ENCODE data around the gene SYTL3.
A peak's percentile ranks its signal among the peaks of the same experiment; 100 is the strongest.
"Not testable (repeated sequence)": the region's sequence is repeated elsewhere in the genome, so short reads cannot be mapped to it uniquely, and the experiment has no call there.

Gene SYTL3

DNA sequence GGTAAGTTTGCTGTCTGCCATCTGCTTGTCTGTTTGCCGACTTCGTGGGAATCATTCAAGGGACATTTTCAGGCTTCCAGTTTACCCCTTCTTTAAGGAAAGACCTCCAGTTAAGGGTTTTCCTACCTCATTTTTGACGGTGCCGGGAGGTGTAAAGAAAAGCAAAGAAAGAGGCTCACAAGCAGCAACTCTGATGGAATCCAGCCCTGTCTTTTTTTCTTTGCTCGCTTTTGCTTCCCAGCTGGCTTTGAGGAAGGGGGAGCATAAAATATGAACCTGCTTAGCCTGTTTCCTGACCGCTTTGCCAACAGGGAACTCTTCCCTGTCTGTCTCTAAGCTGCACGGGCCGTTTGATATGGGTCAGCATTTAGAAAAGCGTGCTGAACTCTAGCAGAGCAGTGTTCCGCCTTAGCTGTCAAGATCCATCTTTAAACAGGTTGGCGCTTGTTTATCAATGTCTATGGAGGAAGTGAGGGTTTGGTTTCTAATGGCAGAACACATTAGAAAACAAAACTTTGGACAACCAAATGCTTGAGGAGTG, 13.8 kb downstream of the SYTL3 start:
- DNase-seq (ENCODE audit: low spot score): no peak

DNA sequence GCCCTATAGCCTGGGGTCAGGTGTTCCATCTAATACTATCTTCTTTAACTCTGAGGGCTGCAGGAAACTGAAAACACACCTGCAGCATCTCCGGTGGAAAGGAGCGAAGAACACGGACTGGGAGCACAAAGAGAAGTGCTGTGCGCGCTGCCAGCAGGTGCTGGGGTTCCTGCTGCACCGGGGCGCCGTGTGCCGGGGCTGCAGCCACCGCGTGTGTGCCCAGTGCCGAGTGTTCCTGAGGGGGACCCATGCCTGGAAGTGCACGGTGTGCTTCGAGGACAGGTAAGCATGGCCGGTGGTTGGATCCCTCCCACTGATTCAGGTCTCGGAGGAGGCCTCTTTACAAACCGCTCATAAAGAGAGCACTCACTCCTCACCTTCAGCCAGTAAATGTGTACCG, 15.5 kb downstream of the SYTL3 start:
- DNase-seq (ENCODE audit: low spot score): no peak

DNA sequence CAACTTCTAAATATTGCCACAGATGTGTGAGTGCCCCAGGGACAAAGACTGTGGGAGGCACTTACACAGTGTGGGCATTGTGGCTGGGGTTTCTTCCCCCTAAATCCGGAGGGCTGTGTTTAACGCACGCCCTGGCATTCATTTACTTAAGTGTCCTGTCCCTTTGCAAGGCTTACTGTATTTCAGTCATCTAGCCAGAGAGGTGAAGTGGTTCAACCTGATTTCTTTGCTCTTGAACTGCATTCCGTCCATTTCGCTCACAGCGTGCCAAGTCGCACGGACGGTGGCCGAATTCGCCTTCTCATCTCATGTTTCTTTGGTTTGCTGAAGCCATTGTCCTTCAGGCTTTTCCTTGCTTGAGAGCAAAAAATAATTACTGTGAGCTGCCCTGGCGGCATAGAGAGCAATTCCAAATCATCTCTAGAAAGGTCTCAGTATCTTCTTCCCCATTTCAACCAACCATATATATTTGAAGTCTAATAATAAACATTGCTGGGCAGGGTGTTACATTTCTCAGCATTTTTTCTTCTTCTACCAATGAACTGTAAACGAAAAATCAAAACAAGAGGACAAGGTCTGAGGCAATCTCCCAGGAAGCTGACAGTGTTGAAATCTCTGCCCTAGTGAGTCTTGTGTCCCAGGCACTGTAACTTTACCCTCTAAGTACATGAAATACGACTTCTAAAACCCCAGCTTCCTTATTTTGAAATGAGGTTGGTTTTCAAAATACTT, 16.9 kb downstream of the SYTL3 start:
- DNase-seq (ENCODE audit: low spot score): peak; percentile 61

DNA sequence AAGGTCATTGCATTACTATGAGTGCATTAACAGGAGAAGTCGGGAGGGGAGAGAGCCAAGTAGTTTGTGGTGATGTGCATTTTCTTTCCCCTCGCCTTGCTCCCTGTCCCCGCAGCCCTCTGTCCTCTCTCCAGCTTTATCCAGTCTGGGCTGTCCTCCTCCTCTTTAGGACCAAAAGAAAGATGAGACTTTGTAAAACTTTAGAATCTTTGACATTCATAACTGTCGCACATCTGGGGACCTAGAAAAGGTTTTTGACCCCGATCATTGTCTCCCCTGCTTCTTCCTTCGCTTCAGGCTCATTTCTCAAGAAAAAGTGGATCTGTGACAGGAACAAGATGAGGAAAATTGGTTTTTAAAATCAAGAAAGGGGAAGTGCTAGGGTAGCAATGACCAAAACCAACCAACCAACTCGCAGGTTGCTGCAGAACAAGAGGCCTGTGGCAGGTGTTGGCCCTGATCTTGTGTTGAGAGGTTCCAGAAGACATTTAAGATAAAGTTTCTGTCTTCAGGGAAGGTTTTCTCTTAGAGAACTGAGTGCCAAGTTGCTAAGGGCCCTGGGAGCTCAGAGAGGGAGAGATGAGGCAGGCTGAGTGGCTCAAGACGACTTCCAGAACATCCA, 17.6 kb downstream of the SYTL3 start:
- no peak for DNase-seq (ENCODE audit: low spot score)

DNA sequence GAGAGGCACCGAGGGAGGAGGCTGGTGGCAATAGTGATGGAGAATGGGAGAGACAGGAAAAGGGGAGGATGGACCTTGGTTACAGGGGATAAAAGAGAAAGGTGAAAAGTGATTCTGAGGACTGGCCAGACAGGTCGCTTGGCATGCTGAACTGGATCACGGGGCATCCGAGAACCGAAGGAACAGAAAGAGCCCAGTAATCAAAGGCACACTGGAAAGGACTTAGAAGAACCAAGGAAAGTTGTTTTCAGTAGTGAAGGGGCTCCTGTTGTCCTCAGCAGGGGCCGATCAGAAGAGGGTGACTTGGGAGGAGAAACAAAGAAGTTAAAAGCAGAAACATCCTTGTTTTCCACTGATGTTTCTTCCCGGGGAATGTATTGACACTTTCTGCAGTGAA, 18.9 kb downstream of the SYTL3 start:
- DNase-seq (ENCODE audit: low spot score): no peak

DNA sequence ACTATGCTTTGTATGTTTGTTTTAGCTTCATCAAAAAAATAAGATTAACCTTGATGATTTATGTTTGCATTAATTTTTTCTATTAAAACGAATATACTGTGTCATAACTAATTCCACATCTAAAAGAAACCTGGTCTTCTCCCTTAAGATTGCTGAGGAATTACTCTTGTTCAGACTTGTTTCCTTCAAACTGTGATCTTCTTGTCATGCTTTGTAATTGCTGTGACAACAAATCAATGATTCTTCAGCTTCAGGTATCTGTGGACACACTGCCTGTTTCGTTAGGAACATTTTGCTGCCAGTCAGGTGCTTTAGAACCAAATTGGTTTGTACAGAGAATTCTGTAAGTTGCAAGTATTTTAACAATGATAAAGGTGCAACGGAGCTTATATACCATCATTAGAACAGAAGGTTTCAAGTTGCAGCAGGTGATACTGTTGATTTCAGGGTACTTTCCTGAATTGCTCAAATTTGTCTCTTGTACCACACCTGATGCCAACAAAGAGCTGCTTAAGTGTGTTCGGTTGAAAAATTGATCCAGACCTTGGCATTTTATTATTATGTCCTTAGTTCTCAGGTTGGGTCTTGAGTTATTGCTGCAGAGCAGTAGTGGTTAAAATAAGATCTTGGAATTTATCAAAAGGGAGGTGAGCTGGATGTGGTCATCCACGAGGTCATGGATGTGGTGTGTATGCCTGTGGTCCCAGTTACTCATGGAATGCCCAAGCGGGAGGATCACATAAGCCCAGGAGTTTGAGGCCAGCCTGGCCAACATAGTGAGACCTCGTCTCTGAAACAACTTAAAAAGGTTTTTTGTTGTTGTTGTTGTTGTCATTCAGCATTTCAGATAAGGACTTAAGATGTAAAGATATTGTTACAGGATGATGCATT, 19.5 kb downstream of the SYTL3 start:
- DNase-seq (ENCODE audit: low spot score): no peak

DNA sequence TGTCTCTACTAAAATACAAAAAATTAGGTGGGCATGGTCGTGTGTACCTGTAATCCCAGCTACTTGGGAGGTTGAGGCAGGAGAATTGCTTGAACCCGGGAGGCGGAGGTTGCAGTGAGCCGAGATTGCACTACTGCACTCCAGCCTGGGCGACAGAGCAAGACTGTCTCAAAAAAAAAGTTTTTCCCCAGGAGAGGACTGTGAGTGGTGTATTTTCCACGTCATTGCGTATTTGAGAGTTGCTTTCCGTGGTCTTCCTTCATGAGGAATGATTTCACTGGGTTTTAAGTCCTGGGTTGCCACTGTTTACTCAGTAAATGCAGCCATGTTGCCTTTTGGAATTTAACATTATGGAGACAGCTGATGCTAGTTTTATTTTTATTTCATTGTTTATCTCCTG, 22.3 kb downstream of the SYTL3 start:
- not testable (repeated sequence) for DNase-seq (ENCODE audit: low spot score)

DNA sequence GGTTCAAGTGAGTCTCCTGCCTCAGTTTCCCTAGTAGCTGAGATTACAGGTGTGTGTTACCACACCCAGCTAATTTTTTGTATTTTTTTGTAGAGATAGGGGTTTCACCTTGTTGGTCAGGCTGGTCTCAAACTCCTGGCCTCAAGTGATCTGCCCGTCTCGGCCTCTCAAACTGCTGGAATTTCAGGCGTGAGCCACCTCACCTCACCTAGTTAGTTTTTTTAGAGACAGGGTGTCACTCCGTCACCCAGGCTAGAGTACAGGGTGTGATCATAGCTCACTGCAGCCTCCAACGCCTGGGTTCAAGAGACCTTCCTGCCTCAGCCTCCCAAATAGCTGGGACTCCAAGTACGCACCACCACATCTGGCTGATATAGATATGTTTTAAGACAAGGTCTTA, 22.9 kb downstream of the SYTL3 start:
- no peak for DNase-seq (ENCODE audit: low spot score)

DNA sequence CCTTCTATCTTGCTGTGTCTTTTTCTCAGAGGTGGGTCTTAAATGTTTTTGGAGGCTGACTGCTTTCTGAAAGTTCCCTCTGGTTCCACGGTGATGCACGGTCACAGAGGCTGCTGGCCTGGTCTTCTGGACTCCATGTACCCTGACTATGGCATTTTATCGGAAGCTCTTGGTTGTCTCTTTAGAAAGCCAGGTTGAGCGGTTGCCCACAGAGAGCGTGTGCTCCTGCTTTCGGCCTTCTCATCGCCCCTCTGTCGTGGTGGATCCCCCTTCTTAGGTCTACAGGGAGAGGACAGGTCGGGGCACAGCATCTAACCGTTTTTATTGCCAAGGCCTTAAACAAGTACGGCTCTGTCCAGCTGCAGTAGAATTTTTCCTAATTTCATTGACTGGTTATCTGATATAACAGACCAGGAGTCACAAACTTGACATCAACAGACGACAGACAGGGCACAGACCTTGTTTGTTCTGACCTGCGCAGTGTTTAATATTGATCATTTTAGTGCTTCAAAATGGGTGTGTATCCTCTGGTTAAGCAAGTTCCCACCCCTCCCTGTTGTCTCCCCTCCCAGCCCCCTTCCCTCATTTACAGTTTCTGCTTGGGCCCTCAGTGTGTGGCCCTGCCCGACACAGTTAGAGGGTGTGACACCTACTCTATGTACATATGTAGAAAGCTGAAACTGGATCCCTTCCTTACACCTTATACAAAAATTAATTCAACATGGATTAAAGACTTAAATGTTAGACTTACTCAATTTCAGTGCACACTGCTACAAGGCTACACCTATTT, 24.7 kb downstream of the SYTL3 start:
- DNase-seq (ENCODE audit: low spot score): no peak

DNA sequence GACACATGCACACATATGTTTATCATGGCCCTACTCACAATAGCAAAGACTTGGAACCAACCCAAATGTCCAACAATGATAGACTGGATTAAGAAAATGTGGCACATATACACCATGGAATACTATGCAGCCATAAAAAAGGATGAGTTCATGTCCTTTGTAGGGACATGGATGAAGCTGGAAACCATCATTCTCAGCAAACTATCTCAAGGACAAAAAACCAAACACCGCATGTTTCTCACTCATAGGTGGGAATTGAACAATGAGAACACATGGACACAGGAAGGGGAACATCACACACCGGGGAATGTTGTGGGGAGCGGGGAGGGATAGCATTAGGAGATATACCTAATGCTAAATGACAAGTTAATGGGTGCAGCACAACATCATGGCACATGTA, 27.2 kb downstream of the SYTL3 start:
- DNase-seq (ENCODE audit: low spot score): not testable (repeated sequence)

DNA sequence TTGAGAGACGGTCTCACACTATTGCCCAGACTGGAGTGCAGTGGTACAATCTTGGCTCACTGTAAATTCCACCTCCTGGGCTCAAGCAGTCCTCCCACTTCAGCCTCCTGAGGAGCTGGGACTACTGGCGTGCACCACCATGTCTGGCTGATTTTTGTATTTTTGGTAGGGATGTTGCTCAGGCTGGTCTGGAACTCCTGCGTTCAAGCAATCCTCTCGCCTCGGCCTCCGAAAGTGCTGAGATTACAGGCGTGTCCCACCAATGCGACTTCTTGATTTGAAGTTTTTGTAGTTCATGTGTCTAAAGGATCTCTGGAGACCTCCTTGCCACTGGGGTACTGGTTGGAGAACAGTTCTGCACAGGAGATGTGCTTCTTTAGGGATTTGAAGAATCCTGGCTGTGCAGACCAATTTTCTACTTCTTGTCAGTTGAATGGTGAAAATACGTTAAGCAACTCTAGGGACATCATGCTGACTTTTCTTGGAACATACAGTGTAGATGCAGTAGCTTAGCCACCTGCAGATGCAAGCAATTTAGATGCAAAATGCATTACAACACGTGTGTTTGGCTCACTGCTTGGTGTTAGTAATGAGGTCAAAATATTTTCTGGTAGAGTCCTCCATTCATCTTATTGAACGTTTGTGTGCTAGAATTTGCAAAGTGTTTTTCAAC, 28.2 kb downstream of the SYTL3 start:
- no peak for DNase-seq (ENCODE audit: low spot score)

DNA sequence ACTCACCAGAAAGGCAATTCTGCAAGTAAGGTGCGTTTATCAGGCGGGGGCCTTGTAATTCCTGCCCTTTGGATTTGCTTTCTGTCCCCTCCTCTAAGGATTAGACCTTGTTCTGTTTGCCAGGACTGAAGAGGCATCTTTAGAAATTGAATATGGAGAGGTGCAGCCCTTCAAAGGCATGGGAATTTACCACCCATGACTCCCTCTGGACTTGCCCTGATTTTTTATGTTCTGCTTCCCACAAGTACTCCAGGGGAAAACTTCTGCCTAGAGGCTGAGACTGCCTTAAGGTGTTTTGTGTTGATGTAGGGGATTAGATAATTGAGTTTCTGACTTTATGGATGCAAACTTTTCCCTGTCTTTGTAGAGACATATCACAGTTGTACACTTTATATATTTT, 30.2 kb downstream of the SYTL3 start:
- no peak for DNase-seq (ENCODE audit: low spot score)

DNA sequence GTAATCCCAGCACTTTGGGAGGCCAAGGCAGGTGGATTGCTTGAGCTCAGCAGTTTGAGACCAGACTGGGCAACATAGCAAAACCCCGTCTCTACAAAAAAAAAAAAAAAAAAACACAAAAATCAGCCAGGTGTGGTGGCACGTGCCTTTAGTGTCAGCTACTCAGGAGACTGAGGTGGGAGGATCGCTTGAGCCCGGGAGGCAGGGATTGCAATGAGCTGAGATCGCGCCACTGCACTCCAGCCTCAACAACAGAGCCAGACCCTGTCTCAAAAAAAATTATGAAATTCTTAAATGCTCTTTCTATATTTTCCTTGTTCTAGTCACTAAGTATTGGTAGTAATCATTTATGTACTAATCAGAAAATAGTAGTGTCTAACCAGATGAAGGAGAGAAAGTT, 30.6 kb downstream of the SYTL3 start:
- DNase-seq (ENCODE audit: low spot score): no peak

DNA sequence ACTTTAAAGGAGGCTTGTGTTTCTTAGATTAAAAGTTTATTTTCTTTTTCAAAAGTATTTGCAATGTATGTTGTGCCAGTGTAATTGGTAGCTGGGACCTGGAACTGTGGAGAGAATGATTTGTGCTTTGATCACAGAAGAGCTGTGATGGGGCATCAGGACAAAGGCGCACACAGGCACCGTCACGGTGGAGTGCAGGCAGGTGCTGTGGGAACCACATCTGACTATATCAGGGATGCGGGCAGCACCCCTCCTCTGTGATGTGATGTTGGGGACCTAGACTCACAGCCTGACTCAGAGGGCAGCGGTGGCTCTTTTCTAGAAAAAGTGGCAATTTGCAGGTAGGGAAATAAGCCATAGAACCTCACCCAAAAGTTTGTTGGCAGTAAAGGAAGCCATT, 34.5 kb downstream of the SYTL3 start:
- DNase-seq (ENCODE audit: low spot score): no peak

DNA sequence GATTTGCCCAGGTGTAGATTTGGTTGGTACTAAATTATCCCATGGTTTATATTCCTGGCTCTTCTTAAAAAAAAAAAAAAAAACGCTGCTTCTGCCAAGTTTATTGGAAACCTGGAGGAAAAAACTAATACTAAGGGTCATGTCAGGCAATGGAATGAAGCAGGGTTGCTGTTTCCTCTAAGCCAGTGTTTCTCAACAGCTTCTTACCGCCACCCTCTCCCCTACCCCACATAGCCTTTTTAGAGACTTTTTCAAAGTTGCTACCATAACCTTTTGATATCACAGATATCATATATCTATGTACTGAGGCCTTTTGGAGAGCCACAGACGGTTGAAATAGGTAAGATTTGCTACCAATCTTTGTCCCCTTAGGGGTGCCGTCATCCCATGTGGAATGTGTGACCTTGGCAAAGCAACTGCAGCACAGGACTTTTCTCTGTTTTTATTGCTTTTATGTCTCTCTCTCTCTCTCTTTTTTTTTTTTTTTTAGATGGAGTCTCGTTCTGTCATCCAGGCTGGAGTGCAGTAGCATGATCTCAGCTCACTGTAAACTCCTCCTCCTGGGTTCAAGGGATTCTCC, 35.0 kb downstream of the SYTL3 start:
- no peak for DNase-seq (ENCODE audit: low spot score)

DNA sequence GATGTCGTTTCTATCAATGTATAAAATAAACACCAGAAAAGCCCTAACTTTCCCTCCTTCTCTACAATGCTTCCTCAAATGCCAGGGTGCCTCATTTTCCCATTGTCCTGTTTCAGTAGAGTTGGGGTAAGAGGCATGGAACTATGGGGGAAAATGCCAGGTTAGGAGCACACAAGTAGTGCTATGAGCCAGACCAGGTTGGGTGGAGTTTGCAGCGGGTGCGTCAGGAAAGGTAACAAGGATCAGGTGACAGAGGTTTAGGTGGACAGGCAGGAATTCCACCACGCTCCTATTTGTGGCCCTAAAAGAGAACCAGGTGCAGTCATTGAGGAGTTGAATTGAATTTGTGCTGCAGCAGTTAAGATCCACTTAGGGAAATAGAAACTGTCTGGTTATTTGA, 36.5 kb downstream of the SYTL3 start:
- DNase-seq (ENCODE audit: low spot score): no peak

DNA sequence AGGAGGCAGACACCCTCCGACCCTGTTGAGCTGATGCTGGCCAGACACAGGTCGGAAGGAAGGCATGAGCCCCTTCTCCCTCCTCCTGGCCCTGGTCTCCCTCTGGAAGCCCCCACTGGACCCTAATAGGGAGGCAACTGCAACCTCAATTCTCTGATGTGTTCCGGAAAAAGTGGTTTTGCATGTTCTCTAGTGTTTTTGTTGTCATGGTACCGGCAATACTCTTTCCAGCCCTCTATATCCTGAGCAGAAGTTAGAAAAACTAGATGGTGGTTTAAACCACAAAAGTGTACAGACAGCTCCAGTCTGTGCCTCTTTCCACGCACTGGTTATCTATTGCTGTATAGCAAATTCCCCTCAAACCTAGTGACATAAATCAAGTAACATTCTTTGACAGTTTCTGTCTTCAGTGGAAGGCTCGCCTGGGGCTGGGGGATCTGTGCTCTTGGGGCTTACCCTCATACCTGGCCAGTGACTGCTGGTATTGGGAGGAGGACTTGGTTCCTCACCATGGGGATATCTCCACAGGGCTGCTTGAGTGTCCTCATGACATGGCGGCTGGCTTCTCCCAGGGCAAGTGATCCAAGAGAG, 37.0 kb downstream of the SYTL3 start:
- DNase-seq (ENCODE audit: low spot score): no peak

DNA sequence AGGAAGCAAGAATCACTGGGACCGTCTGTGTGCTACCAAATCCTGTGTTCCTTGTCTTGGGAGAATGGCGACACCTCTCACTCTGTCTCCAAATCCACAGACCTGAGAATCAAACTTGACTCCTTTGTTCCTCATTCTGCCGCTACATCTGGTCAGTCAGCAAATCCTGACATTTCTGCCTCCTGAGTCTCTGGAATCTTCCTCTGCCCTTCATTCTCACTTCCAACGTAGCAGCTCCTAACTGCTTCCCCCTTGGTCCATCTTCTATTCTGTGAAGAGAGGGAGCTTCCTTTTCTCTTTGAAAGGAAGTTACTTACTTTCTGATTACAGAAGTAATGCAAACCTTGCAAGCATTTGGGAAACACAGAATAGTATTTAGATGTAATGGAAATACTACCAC, 37.7 kb downstream of the SYTL3 start:
- no peak for DNase-seq (ENCODE audit: low spot score)

DNA sequence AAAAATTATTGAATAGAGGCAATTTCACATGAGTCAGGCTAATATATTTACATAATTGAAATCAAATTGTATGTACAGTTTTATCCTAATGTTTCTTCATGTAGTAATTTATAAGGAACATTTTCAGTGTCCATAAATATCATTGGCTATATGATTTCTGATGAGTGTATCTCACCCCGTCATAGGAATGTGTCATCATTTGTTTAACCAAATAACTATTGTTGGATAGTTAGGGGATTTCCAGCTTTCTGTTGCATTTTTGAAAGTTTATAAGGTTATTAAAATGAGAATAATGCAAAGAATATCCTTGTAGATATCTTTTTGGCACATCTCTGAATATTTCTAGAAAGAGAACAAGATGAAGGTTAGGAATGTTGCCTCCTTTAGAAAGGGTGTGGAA, 39.0 kb downstream of the SYTL3 start:
- DNase-seq (ENCODE audit: low spot score): no peak

DNA sequence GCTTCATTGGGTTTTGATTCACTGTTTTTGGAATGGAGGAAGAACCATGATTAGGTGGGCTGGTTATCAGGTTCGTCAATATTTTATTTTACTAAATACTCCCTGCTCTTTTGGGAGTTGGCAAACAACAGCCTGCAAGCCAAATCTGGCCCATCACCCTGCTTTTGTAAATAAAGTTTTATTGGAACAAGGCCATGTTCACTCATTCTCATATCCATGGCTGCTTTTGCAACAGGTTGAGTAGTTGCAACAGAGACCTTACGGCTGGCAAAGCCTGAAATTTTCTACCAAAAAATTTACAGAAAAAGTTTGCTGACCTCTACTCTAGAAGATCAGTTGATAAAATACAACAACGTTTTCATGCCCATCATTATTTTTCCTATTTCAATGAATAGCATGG, 45.1 kb downstream of the SYTL3 start:
- no peak for DNase-seq (ENCODE audit: low spot score)

DNA sequence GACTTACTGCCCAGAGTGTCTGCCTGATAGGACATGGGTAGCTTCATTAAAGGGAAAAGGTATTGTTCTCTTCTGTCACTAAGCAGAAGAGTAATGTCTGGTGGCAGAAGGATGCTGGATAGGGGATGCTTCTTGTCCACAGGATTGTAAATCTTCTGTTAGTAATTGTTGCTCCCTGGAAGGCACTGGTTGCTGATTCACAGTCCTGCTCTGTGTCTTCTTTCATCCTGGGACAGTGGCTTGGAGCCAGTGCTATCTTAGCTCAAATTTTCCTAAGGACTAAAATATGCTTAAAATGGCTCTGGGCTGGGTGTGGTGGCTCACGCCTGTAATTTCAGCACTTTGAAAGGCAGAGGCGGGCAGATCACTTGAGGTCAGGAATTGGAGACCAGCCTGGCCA, 48.0 kb downstream of the SYTL3 start:
- peak; percentile 72 for DNase-seq (ENCODE audit: low spot score)
